SK-N-SH (cell line): ENCODE results near the gene THOC2. TPM values are rescaled to one million over a fixed set of nuclear protein-coding genes. Genes with fewer than 3 reads are reported as not detected.

ENCODE experiments used
- CTCF ChIA-PET: fragments of 300-600, 350-600 bp; formaldehyde crosslinking; extraction: SDS; loops from one replicate; lab custom pipeline; 2021; lab: Yijun Ruan, JAX
- POLR2A ChIA-PET: fragments of 350-600 bp; sonication (Branson Sonifier 250); formaldehyde crosslinking; extraction: SDS; loops from one replicate; lab custom pipeline; 2020; ENCODE audit warnings: antibody characterized with exemption, inconsistent platforms; lab: Yijun Ruan, JAX
- DNase-seq: peaks from one replicate; pipeline ENCODE4 v3.0.0; 2012
- H2AFZ ChIP-seq: fragments of 200-600 bp; sonication (generic); 2 replicates; pipeline ENCODE4 v1.8.1; 2016; ENCODE audit warnings: antibody characterized with exemption, mild to moderate bottlenecking, low read depth
- H3F3A ChIP-seq: fragments of 200-600 bp; sonication (generic); replicated peaks from 2 replicates; pipeline ENCODE3; 2016; ENCODE audit warnings: antibody characterized with exemption, mild to moderate bottlenecking; ENCODE audit not compliant: insufficient read depth
- H3K27ac ChIP-seq, 2 experiments: fragments of 200-500 bp in 1 of 2; fragments of 200-600 bp in 1 of 2; sonication (Bioruptor generic) in 1 of 2; sonication (generic), shearing (Covaris generic) in 1 of 2; 2 replicates each; pipeline versions ENCODE4 v1.5.1 to v1.6.1; 2014 to 2016; ENCODE audit warnings: low read depth in 2 of 2, inconsistent platforms in 1 of 2, low read length in 1 of 2, mild to moderate bottlenecking in 1 of 2, mixed read lengths in 1 of 2
- H3K27me3 ChIP-seq: fragments of 200-600 bp; sonication (generic), shearing (Covaris generic); 2 replicates; pipeline ENCODE4 v1.6.1; 2016; ENCODE audit warnings: mixed run types; ENCODE audit not compliant: insufficient read depth
- H3K36me3 ChIP-seq, 2 experiments: fragments of 200-500 bp in 1 of 2; fragments of 200-600 bp in 1 of 2; sonication (Bioruptor generic) in 1 of 2; sonication (generic) in 1 of 2; replicated peaks in 1 of 2; 2 replicates each; pipeline versions ENCODE3 to v1.5.1; 2014 to 2016; ENCODE audit warnings: low read length in 1 of 2, mild to moderate bottlenecking in 1 of 2; ENCODE audit not compliant: insufficient read depth in 2 of 2, control insufficient read depth in 1 of 2
- H3K4me1 ChIP-seq, 2 experiments: fragments of 200-500 bp in 1 of 2; fragments of 200-600 bp in 1 of 2; sonication (Bioruptor generic) in 1 of 2; sonication (generic), shearing (Covaris generic) in 1 of 2; 2 replicates each; pipeline versions ENCODE4 v1.5.1 to v1.6.1; 2014 to 2016; ENCODE audit warnings: low read depth in 1 of 2, low read length in 1 of 2, mixed run types in 1 of 2; ENCODE audit not compliant: insufficient read depth in 2 of 2, control insufficient read depth in 1 of 2
- H3K4me2 ChIP-seq: fragments of 200-600 bp; sonication (generic), shearing (Covaris generic); 2 replicates; pipeline ENCODE4 v1.6.1; 2017; ENCODE audit warnings: mixed run types
- H3K4me3 ChIP-seq, 2 experiments: fragments of 200-500 bp in 1 of 2; fragments of 200-600 bp in 1 of 2; sonication (Bioruptor generic) in 1 of 2; sonication (generic), shearing (Covaris generic) in 1 of 2; 2 replicates each; pipeline versions ENCODE4 v1.5.1 to v1.8.1; 2014 to 2016; ENCODE audit warnings: low read depth in 2 of 2, inconsistent platforms in 1 of 2, low read length in 1 of 2, mild to moderate bottlenecking in 1 of 2, mixed read lengths in 1 of 2, moderate library complexity in 1 of 2
- H3K79me2 ChIP-seq: fragments of 200-600 bp; sonication (generic); 2 replicates; pipeline ENCODE4 v1.8.1; 2017; ENCODE audit warnings: mild to moderate bottlenecking; ENCODE audit not compliant: insufficient read depth
- H3K9ac ChIP-seq: fragments of 200-600 bp; sonication (generic); 2 replicates; pipeline ENCODE4 v1.6.1; 2017; ENCODE audit warnings: mixed run types
- H3K9me2 ChIP-seq: fragments of 200-600 bp; sonication (generic); 2 replicates; pipeline ENCODE4 v1.6.1; 2017; ENCODE audit warnings: mixed run types
- H3K9me3 ChIP-seq: fragments of 200-600 bp; sonication (generic); 2 replicates; pipeline ENCODE4 v1.6.1; 2017; ENCODE audit warnings: mixed run types, mild to moderate bottlenecking, moderate library complexity
- H4K20me1 ChIP-seq: fragments of 200-600 bp; sonication (generic); 2 replicates; pipeline ENCODE4 v1.6.1; 2017; ENCODE audit warnings: mild to moderate bottlenecking, mixed run types; ENCODE audit not compliant: insufficient read depth
- CHD2 ChIP-seq: fragments of 150-350 bp; IDR thresholded peaks from 2 replicates; pipeline ENCODE4 v1.6.1; 2018; ENCODE audit warnings: low read length; ENCODE audit not compliant: partially characterized antibody
- ELF1 ChIP-seq: IDR thresholded peaks from 2 replicates; pipeline ENCODE4 v1.4.0; 2012
- EZH2phosphoT487 ChIP-seq: fragments of 200-600 bp; sonication (generic); IDR thresholded peaks from 2 replicates; pipeline ENCODE4 v1.6.1; 2017; ENCODE audit warnings: low read depth, mixed run types, mild to moderate bottlenecking, antibody characterized with exemption, moderate library complexity, borderline replicate concordance
- FOXJ3 ChIP-seq: sonication (generic); formaldehyde crosslinking; IDR thresholded peaks from 2 replicates; pipeline ENCODE4 v1.5.1; 2020; ENCODE audit warnings: mild to moderate bottlenecking, missing genetic modification reagents
- FOXM1 ChIP-seq: IDR thresholded peaks from 2 replicates; pipeline ENCODE4 v1.4.0; 2012; ENCODE audit warnings: low read depth, mild to moderate bottlenecking
- JUND ChIP-seq: IDR thresholded peaks from 2 replicates; pipeline ENCODE4 v1.4.0; 2012
- MAX ChIP-seq: IDR thresholded peaks from 2 replicates; pipeline ENCODE4 v1.4.0; 2012; ENCODE audit warnings: low read depth
- NRF1 ChIP-seq: IDR thresholded peaks from 2 replicates; pipeline ENCODE4 v1.6.1; 2012; ENCODE audit warnings: low read depth, mild to moderate bottlenecking, low read length
- RAD21 ChIP-seq: IDR thresholded peaks from 2 replicates; pipeline ENCODE4 v1.6.1; 2012; ENCODE audit warnings: mild to moderate bottlenecking, low read length
- RCOR1 ChIP-seq: fragments of 150-350 bp; IDR thresholded peaks from 2 replicates; pipeline ENCODE4 v1.6.1; 2017; ENCODE audit warnings: antibody characterized with exemption, low read length
- SMC3 ChIP-seq: IDR thresholded peaks from 2 replicates; pipeline ENCODE4 v1.6.1; 2012; ENCODE audit warnings: low read depth, low read length, improper control_type of control experiment
- TAF1 ChIP-seq: IDR thresholded peaks from 2 replicates; pipeline ENCODE4 v1.6.1; 2012; ENCODE audit warnings: low read depth, mild to moderate bottlenecking, low read length, moderate library complexity, borderline replicate concordance
- TCF12 ChIP-seq: IDR thresholded peaks from 2 replicates; pipeline ENCODE4 v1.4.0; 2012
- WGBS: methylation state at CpG from one replicate; pipeline ENCODE4 v1.1.6; 2017; ENCODE audit warnings: low lambda C conversion rate; 5-methylcytosine and 5-hydroxymethylcytosine counted together
- polyA plus RNA-seq, 3 experiments: library from polyadenylated mRNA; depleted of rRNA; stranded (reverse); fragments of >200 nt; gene quantifications; 2 replicates each; pipeline ENCODE4 v1.2.3, GENCODE V29; 2012
- TF ChIP-seq, protein P1 (sequence below): IDR thresholded peaks from 2 replicates; pipeline ENCODE4 v1.4.0; 2012; ENCODE audit warnings: low read depth, borderline replicate concordance
- TF ChIP-seq, protein P2 (sequence below): IDR thresholded peaks from 2 replicates; pipeline ENCODE4 v1.6.1; 2012; ENCODE audit warnings: mild to moderate bottlenecking, low read depth, low read length, moderate library complexity
- TF ChIP-seq, protein P3 (sequence below): IDR thresholded peaks from 2 replicates; pipeline ENCODE4 v1.4.0; 2012; ENCODE audit warnings: low read depth, borderline replicate concordance
- TF ChIP-seq, protein P4 (sequence below): IDR thresholded peaks from 2 replicates; pipeline ENCODE4; 2012
- TF ChIP-seq, protein P5 (sequence below): fragments of 200-600 bp; sonication (generic); IDR thresholded peaks from 2 replicates; pipeline ENCODE4 v1.6.1; 2017; ENCODE audit warnings: antibody characterized with exemption, mild to moderate bottlenecking, moderate library complexity

Gene THOC2
- polyA plus RNA-seq, 1 of the 3 experiments (the other 2 are of a cell fraction), result 26.7 TPM

- no peak overlapping the region for H3K9ac ChIP-seq
- no peaks in the 10 kb centered on the region for H3K4me1 ChIP-seq
- TF ChIP-seq JUND (no peak), CHD2 (no peak), TAF1 (no peak), SMC3 (no peak), MAX (no peak)
- TF ChIP-seq, protein P1, sequence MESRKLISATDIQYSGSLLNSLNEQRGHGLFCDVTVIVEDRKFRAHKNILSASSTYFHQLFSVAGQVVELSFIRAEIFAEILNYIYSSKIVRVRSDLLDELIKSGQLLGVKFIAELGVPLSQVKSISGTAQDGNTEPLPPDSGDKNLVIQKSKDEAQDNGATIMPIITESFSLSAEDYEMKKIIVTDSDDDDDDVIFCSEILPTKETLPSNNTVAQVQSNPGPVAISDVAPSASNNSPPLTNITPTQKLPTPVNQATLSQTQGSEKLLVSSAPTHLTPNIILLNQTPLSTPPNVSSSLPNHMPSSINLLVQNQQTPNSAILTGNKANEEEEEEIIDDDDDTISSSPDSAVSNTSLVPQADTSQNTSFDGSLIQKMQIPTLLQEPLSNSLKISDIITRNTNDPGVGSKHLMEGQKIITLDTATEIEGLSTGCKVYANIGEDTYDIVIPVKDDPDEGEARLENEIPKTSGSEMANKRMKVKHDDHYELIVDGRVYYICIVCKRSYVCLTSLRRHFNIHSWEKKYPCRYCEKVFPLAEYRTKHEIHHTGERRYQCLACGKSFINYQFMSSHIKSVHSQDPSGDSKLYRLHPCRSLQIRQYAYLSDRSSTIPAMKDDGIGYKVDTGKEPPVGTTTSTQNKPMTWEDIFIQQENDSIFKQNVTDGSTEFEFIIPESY, result no peak
- TF ChIP-seq, all 33 proteins: peak for 0
- Histone ChIP-seq H3K9me2 (no peaks in the 10 kb centered on the region), H3K4me2 (no peak overlapping the region), H2AFZ (no peak overlapping the region), H3K36me3 (no peaks in the 10 kb centered on the region), H3F3A (no peaks in the 10 kb centered on the region), H3K4me3 (no peak overlapping the region), H3K27ac (no peak overlapping the region), H3K79me2 (no peaks in the 10 kb centered on the region), H4K20me1 (no peaks in the 10 kb centered on the region), H3K27me3 (no peaks in the 10 kb centered on the region), H3K9me3 (no peaks in the 10 kb centered on the region)
- 66% methylated on average over 2 of the region's 2 CpGs for WGBS
- DNase-seq, result no peak
- POLR2A ChIA-PET, result no interaction called here
- CTCF ChIA-PET, result interaction anchor here (0.7 kb wide), 1 partner anchor 223 kb away, joined by 3 read pairs; no protein-coding TSS in a partner anchor
Measured at GRCh38 chrX:123755107-123755506, 22.3 kb upstream of the THOC2 start.

GRCh38 chrX:123753656-123754350, 21.0 kb upstream of the THOC2 start:
- H4K20me1 ChIP-seq, result no peaks in the 10 kb centered on the region
- no peak overlapping the region for H3K4me2 ChIP-seq
- H3K27me3 ChIP-seq, result no peaks in the 10 kb centered on the region
- no peak overlapping the region for H3K27ac ChIP-seq
- H2AFZ ChIP-seq, result no peak overlapping the region
- no peaks in the 10 kb centered on the region for H3K9me3 ChIP-seq
- no peaks in the 10 kb centered on the region for H3K36me3 ChIP-seq
- H3K4me3 ChIP-seq, result no peak overlapping the region
- DNase-seq, result no peak
- H3K4me1 ChIP-seq, result no peaks in the 10 kb centered on the region
- ChIA-PET CTCF (no interaction called here), POLR2A (no interaction called here)
- H3K79me2 ChIP-seq, result no peaks in the 10 kb centered on the region
- H3K9ac ChIP-seq, result no peak overlapping the region
- no peaks in the 10 kb centered on the region for H3F3A ChIP-seq
- H3K9me2 ChIP-seq, result no peaks in the 10 kb centered on the region
- 59% methylated on average over 8 of the region's 8 CpGs for WGBS
- TF ChIP-seq, protein P2, sequence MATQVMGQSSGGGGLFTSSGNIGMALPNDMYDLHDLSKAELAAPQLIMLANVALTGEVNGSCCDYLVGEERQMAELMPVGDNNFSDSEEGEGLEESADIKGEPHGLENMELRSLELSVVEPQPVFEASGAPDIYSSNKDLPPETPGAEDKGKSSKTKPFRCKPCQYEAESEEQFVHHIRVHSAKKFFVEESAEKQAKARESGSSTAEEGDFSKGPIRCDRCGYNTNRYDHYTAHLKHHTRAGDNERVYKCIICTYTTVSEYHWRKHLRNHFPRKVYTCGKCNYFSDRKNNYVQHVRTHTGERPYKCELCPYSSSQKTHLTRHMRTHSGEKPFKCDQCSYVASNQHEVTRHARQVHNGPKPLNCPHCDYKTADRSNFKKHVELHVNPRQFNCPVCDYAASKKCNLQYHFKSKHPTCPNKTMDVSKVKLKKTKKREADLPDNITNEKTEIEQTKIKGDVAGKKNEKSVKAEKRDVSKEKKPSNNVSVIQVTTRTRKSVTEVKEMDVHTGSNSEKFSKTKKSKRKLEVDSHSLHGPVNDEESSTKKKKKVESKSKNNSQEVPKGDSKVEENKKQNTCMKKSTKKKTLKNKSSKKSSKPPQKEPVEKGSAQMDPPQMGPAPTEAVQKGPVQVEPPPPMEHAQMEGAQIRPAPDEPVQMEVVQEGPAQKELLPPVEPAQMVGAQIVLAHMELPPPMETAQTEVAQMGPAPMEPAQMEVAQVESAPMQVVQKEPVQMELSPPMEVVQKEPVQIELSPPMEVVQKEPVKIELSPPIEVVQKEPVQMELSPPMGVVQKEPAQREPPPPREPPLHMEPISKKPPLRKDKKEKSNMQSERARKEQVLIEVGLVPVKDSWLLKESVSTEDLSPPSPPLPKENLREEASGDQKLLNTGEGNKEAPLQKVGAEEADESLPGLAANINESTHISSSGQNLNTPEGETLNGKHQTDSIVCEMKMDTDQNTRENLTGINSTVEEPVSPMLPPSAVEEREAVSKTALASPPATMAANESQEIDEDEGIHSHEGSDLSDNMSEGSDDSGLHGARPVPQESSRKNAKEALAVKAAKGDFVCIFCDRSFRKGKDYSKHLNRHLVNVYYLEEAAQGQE, result no peak
- TF ChIP-seq ELF1 (no peak), NRF1 (no peak), TCF12 (no peak), FOXM1 (no peak), FOXJ3 (no peak), EZH2phosphoT487 (no peak), RAD21 (no peak), RCOR1 (no peak), JUND (no peak)
- TF ChIP-seq, protein P3, sequence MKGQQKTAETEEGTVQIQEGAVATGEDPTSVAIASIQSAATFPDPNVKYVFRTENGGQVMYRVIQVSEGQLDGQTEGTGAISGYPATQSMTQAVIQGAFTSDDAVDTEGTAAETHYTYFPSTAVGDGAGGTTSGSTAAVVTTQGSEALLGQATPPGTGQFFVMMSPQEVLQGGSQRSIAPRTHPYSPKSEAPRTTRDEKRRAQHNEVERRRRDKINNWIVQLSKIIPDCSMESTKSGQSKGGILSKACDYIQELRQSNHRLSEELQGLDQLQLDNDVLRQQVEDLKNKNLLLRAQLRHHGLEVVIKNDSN, result no peak
- TF ChIP-seq, protein P4, sequence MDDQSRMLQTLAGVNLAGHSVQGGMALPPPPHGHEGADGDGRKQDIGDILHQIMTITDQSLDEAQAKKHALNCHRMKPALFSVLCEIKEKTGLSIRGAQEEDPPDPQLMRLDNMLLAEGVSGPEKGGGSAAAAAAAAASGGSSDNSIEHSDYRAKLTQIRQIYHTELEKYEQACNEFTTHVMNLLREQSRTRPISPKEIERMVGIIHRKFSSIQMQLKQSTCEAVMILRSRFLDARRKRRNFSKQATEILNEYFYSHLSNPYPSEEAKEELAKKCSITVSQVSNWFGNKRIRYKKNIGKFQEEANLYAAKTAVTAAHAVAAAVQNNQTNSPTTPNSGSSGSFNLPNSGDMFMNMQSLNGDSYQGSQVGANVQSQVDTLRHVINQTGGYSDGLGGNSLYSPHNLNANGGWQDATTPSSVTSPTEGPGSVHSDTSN, result no peak
- TF ChIP-seq, protein P5, sequence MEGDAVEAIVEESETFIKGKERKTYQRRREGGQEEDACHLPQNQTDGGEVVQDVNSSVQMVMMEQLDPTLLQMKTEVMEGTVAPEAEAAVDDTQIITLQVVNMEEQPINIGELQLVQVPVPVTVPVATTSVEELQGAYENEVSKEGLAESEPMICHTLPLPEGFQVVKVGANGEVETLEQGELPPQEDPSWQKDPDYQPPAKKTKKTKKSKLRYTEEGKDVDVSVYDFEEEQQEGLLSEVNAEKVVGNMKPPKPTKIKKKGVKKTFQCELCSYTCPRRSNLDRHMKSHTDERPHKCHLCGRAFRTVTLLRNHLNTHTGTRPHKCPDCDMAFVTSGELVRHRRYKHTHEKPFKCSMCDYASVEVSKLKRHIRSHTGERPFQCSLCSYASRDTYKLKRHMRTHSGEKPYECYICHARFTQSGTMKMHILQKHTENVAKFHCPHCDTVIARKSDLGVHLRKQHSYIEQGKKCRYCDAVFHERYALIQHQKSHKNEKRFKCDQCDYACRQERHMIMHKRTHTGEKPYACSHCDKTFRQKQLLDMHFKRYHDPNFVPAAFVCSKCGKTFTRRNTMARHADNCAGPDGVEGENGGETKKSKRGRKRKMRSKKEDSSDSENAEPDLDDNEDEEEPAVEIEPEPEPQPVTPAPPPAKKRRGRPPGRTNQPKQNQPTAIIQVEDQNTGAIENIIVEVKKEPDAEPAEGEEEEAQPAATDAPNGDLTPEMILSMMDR, result no peak
